Gastroesophageal sphincter (tissue), 4 donors: Measurements from ENCODE around the gene ITPKC. TPM values are rescaled to one million over a fixed set of nuclear protein-coding genes. Genes with fewer than 3 reads are reported as not detected.
A peak's percentile ranks its signal among the peaks of the same experiment; 100 is the strongest.

Experiments
- ATAC-seq: fragments of 150-250 bp; one replicate; pipeline ENCODE4 v1.9.1; 2016; ENCODE audit warnings: mild to moderate bottlenecking, moderate library complexity
- H3K27ac ChIP-seq, 4 donors: fragments of 200-600 bp; sonication (generic) in 3 of 4; 1 replicate in 3 of 4; 2 replicates in 1 of 4; pipeline ENCODE4 v1.5.1; 2016 to 2019
- H3K27me3 ChIP-seq: fragments of 200-600 bp; sonication (generic); one replicate; pipeline ENCODE4 v1.5.1; 2019
- H3K36me3 ChIP-seq, 2 donors: fragments of 200-600 bp; sonication (generic); one replicate each; pipeline ENCODE4 v1.5.1; 2019; ENCODE audit warnings: control low read depth in 1 of 2
- H3K4me1 ChIP-seq, 3 donors: fragments of 200-600 bp; sonication (generic); 1 replicate in 2 of 3; 2 replicates in 1 of 3; pipeline ENCODE4 v1.5.1; 2016 to 2019; ENCODE audit warnings: control low read depth in 2 of 3
- H3K4me3 ChIP-seq, 2 donors: fragments of 200-600 bp; sonication (generic); one replicate each; pipeline ENCODE4 v1.5.1; 2019; ENCODE audit warnings: mild to moderate bottlenecking in 1 of 2, moderate library complexity in 1 of 2
- H3K9me3 ChIP-seq, 3 donors: fragments of 200-600 bp; sonication (generic); one replicate each; pipeline ENCODE4 v1.5.1; 2017 to 2019; ENCODE audit warnings: control low read depth in 2 of 3
- EP300 ChIP-seq: sonication (generic); formaldehyde crosslinking; IDR thresholded peaks from one replicate; pipeline ENCODE4 v1.6.1; 2017; ENCODE audit warnings: antibody characterized with exemption, mild to moderate bottlenecking
- POLR2A ChIP-seq, 2 donors: fragments of 450-650 bp; IDR thresholded peaks; one replicate each; pipeline ENCODE4 v1.6.1; 2017; ENCODE audit warnings: antibody characterized with exemption in 2 of 2, mild to moderate bottlenecking in 2 of 2, moderate library complexity in 1 of 2
- POLR2AphosphoS5 ChIP-seq: sonication (generic); formaldehyde crosslinking; IDR thresholded peaks from one replicate; pipeline ENCODE4 v1.6.1; 2017; ENCODE audit warnings: antibody characterized with exemption
- WGBS, 2 donors: methylation state at CpG; one replicate each; pipeline ENCODE4 v1.1.5; 2018; ENCODE audit warnings: low coverage in 1 of 2; 5-methylcytosine and 5-hydroxymethylcytosine counted together
- total RNA-seq, 4 donors: library from RNA; depleted of rRNA; stranded (reverse); fragments of >200 nt; gene quantifications; one replicate each; pipeline ENCODE4 v1.1.0, GENCODE V29; 2016
- TF ChIP-seq, protein P1 (sequence below), 4 experiments: fragments of 200-600 bp in 2 of 4; fragments of 450-650 bp in 2 of 4; sonication (generic) in 1 of 4; IDR thresholded peaks; one replicate each; pipeline ENCODE4 v1.5.1; 2017 to 2019; ENCODE audit warnings: antibody characterized with exemption in 4 of 4, mild to moderate bottlenecking in 2 of 4, moderate library complexity in 2 of 4

ITPKC gene
- total RNA-seq, 4 donors from 2014 or later = 25.2 to 71.8 (median 30.6) TPM

DNA sequence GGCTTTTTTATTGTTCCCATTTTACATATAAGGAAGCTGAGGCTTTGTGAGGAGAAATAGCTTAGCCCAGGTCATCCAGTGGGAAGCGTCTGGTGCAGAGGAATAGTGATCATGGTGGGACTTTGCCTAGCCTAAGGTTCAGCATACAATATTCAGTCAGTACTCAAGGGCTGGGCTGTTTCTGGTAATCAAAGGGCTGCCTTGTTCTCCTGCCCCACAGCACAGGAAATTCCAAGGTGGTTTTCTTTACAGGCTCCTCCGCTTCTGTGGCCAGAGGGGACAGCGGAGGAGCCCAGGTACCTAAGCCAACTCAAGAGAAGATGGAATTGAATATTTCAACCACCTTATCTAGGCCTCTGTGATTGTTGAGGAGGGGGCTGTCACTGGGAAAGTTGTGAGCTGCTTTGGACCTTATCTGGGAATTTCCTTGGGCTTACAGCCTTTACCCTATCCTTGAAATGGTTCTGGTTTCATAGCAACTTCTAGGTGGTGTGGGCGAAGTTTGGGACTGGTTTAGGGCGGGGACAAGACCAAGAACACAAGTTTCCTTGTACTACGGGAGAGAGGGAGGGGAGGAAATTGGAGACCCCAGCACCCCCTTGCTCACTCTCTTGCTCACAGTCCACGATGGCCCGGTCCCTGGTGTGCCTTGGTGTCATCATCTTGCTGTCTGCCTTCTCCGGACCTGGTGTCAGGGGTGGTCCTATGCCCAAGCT lies 58.2 kb downstream of the ITPKC start, which contains the start of gene MIA:
Gene MIA, plus strand, starts transcription at position 606 of the 716 bp plus-strand sequence. Its CDS starts 22 bp downstream, at position 628.
- TF ChIP-seq, protein P1, sequence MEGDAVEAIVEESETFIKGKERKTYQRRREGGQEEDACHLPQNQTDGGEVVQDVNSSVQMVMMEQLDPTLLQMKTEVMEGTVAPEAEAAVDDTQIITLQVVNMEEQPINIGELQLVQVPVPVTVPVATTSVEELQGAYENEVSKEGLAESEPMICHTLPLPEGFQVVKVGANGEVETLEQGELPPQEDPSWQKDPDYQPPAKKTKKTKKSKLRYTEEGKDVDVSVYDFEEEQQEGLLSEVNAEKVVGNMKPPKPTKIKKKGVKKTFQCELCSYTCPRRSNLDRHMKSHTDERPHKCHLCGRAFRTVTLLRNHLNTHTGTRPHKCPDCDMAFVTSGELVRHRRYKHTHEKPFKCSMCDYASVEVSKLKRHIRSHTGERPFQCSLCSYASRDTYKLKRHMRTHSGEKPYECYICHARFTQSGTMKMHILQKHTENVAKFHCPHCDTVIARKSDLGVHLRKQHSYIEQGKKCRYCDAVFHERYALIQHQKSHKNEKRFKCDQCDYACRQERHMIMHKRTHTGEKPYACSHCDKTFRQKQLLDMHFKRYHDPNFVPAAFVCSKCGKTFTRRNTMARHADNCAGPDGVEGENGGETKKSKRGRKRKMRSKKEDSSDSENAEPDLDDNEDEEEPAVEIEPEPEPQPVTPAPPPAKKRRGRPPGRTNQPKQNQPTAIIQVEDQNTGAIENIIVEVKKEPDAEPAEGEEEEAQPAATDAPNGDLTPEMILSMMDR (IDR thresholded peaks at IDR 0.05) = no peak
- TF ChIP-seq EP300 = no peak
- TF ChIP-seq POLR2A (IDR thresholded peaks at IDR 0.05) = no peak
- no peak for TF ChIP-seq POLR2AphosphoS5
- Histone ChIP-seq H3K9me3 (no peaks in the 10 kb centered on the region), H3K27ac (peak within 1 kb of the TSS in 2 of 4 donors; percentile 4 to 98), H3K4me3 (peak within 1 kb of the TSS in 1 of 2 donors; percentile 7), H3K4me1 (peaks cover 0 to 25% (median 13%) of the 10 kb centered on the region in 3 donors), H3K27me3 (no peaks in the 10 kb centered on the region), H3K36me3 (peaks cover 0 to 2% of the 10 kb centered on the region in 2 donors)
- 58 to 67% methylated on average over 1 to 4 of the region's 9 CpGs for WGBS, 2 donors
- ATAC-seq = no peak

DNA sequence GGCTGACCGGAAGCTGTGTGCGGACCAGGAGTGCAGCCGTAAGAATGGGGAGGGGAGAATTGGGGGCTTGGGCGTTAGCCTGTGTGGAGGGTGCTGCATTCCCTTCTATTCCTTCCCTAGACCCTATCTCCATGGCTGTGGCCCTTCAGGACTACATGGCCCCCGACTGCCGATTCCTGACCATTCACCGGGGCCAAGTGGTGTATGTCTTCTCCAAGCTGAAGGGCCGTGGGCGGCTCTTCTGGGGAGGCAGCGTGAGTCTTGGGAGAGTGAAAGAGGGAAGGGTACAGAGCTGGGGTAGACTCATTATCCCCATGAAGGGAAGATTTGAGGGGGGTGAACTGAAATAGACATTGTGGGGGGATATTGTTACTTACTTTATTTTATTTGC lies 58.7 kb downstream of the ITPKC start:
- ATAC-seq = no peak
- Histone ChIP-seq H3K4me3 (peak overlapping the region in 1 of 2 donors; percentile 7), H3K27ac (peak overlapping the region in 2 of 4 donors; percentile 4 to 98), H3K4me1 (peaks cover 0 to 25% (median 13%) of the 10 kb centered on the region in 3 donors), H3K36me3 (peaks cover 0 to 7% of the 10 kb centered on the region in 2 donors), H3K9me3 (no peaks in the 10 kb centered on the region), H3K27me3 (no peaks in the 10 kb centered on the region)
- TF ChIP-seq POLR2AphosphoS5 (no peak), POLR2A (IDR thresholded peaks at IDR 0.05) (no peak), EP300 (no peak)
- TF ChIP-seq, protein P1 (IDR thresholded peaks at IDR 0.05) = no peak
- 81% methylated on average over 5 of the region's 10 CpGs; no CpG with 5 or more reads in 1 of the 2 donors for WGBS, 2 donors

DNA sequence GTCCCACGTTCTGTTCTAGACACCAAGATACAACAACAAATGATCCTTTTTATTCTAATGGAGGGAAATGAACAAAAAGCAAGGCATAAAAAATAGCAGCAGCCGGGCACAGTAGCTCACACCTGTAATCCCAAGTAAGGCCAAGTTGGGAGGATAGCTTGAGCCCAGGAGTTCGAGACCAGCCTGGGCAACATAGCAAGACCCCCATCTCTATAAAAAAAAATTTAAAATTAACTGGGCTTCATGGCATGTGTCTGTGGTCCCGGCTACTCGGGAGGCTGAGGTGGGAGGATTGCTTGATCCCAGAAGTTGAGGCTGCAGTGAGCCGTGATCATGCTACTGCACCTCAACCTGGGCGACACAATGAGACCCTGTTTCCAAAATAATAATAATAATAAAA lies 59.5 kb downstream of the ITPKC start:
- TF ChIP-seq, protein P1 (IDR thresholded peaks at IDR 0.05) = no peak
- Histone ChIP-seq H3K9me3 (no peaks in the 10 kb centered on the region), H3K4me1 (peaks cover 0 to 25% (median 13%) of the 10 kb centered on the region in 3 donors), H3K4me3 (no peak overlapping the region), H3K27me3 (no peaks in the 10 kb centered on the region), H3K36me3 (peaks cover 0 to 7% of the 10 kb centered on the region in 2 donors), H3K27ac (peak overlapping the region in 3 of 4 donors; percentile 96 to 100 (median 98))
- WGBS, 2 donors = 62 to 90% methylated on average over 2 to 6 of the region's 7 CpGs
- no peak for ATAC-seq

DNA sequence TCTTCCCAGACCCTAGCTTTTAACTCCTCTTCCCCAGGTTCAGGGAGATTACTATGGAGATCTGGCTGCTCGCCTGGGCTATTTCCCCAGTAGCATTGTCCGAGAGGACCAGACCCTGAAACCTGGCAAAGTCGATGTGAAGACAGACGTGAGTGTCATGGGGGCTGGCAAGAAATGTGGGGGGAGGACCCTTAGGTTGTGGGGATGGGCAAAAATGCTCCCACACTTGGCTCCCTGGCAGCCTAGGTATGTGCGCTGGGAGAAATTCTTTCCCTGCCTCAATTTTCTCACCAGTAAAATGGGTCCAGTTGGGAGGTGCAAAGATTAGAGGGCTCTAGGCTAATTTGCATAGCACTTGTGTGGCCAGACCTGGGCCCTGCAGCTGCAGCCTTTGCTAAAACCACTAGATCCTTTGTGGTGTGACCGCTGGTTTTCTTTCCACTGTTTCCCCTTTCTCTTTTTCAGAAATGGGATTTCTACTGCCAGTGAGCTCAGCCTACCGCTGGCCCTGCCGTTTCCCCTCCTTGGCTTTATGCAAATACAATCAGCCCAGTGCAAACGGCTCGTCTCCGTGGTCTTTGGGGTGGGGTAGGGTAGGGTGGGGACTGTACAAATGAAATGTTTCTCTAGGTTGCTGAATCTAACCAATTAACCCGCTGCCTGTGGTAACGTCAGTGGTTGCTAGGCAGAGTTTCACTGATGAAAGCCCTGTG lies 60.2 kb downstream of the ITPKC start:
- Histone ChIP-seq H3K27ac (peak overlapping the region; percentile 96 to 100 (median 98)), H3K36me3 (peaks cover 0 to 8% of the 10 kb centered on the region in 2 donors), H3K4me3 (peak overlapping the region; percentile 56 to 64), H3K9me3 (no peaks in the 10 kb centered on the region), H3K27me3 (no peaks in the 10 kb centered on the region), H3K4me1 (peaks cover 0 to 25% (median 13%) of the 10 kb centered on the region in 3 donors)
- peak; percentile 86 for ATAC-seq
- TF ChIP-seq, protein P1 (IDR thresholded peaks at IDR 0.05) = no peak
- no peak for TF ChIP-seq POLR2A (IDR thresholded peaks at IDR 0.05)
- TF ChIP-seq EP300 = no peak
- no peak for TF ChIP-seq POLR2AphosphoS5
- 0% methylated on average over 1 to 11 of the region's 13 CpGs for WGBS, 2 donors
